GM12872 (cell line): ENCODE measurements around the gene RABGAP1L.

Experiments used
- CTCF ChIP-seq: IDR thresholded peaks from 3 replicates; pipeline ENCODE4 v1.5.1; 2011; ENCODE audit warnings: low read depth, mild to moderate bottlenecking, low read length, moderate library complexity; ENCODE audit not compliant: insufficient read depth

The RABGAP1L gene

DNA sequence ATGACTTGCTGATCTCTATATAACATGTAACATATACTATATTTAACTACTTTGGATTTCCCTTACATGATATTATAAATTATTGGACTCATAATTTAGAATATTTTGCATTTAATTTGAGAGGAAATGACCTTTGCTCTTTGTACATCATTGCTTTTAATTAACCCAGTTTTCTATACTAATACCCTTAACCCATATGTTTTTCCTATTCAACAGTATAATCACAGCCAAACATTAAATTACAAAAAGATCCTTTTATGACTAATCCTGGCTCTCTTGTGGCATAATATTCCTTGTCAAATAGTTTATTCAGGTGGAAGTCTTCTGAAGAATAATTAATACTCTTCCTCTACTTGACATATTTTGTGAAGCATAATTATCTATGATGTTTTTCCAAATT is 232.4 kb downstream of the RABGAP1L start:
- no peak for TF ChIP-seq CTCF

DNA sequence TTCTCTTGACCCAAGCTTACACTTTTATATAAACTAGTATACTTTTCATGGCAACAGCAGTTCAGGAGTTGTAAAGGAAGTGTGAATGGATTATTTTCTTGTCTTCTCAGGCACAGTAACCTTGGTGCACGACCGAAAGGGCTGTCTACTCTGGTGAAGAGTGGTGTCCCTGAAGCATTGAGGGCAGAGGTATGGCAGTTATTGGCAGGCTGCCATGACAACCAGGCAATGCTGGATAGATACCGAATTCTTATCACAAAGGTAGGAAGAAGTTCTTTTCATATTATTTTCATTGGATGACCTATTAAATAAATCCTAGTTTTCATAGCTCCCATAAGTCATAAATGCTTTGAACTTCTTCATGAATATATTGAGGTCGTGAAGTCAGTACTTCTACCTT is 234.6 kb downstream of the RABGAP1L start:
- no peak for TF ChIP-seq CTCF

DNA sequence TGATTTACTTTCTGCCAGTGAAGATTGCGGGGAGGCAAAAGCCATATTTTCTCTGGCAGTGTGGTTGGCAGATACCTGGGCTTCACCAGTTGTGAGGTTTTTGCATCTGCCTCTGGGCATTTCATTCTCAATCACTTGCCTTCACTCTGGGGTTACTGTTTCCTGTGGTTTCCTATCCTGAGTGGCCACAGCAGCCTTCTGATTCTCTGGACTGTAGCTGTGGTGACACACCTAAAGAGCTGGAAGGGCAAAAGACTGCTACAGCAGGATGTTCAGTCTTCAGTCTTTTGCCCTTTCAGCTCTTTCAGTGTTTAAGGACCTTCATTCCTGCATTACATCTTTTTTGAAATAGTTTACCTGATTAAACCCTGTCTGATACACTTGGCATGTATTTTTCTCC is 237.9 kb downstream of the RABGAP1L start:
- TF ChIP-seq CTCF = no peak

DNA sequence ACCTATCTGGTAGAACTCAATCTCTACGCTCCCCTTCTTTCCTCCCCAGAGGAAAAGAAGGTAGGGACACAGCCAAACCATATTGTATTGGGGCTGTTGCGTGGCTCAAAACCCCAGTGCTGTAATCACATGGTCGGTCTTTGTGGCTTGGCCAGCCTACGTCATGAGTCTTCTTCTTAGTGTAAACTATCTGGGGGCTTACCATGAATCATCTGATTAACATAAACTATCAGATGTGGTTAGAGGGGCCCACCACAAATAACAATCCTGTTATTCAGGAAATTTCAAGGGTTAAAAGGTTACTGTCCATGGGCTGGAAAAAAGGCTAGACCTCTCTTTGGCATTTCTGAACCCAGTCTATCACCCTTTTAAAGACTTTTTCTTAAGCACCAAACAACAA is 238.9 kb downstream of the RABGAP1L start:
- TF ChIP-seq CTCF = no peak

GRCh38 chr1:174399211-174399610 is 239.9 kb downstream of the RABGAP1L start:
- TF ChIP-seq CTCF = no peak

DNA sequence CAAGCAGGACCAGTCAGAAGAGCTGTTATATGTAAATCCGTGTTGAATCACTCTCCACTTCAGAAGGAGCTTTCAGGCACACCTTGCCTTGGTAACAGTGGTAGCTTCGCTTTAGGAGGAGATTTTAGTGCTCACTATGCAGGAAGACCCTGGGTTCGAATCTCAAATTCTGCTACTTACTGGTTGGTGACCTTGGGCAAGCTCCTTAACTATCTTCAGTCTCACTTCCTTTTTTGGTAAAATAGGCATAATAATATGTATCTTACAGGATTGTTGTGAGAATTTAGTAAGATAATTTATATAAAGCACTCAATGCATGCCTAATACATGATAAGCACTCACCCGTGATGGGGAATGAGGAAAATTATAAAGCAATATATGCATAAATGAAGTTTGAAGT is 241.8 kb downstream of the RABGAP1L start:
- TF ChIP-seq CTCF = no peak

DNA sequence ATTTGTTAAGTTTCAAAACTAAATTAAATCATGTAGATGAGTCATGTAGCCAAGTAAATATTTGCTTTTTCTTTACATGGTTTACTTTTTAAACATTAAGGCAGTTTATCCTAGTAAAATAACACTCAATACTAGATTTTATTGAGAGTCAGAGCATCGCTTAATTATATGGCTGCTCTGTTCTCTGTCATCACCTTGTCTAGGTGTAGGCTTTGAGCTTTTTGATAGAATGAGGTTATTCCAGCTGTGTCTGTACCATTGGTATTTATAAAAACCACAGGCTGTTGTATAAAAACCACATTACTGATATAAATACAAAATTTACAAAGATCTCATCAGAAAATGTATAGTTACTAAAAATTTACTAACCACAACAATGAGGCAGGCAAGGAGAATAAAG is 245.9 kb downstream of the RABGAP1L start:
- no peak for TF ChIP-seq CTCF

DNA sequence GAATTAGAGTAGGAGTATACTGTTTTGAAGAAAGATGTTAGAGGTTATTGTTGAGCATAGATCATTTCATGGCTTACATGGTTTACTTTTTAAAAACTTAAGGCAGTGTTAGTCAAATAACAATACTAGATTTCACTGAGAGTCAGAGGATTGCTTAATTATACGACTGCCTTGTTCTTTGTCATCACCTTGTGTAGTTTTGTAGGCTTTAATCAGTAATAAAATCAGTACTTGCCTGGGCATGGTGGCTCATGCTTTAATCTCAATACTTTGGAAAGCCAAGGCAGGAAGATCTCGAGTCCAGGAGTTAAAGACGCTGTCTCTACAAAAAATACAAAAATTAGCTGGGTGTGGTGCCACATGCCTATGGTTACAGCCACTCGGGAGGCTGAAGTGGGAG is 247.1 kb downstream of the RABGAP1L start:
- TF ChIP-seq CTCF = no peak
